GM21367 (cell line): ENCODE data around the gene PLK4.
"Not testable (repeated sequence)": the region's sequence is repeated elsewhere in the genome, so short reads cannot be mapped to it uniquely, and the experiment has no call there.

Source experiments
- ATAC-seq: cut with Tn5 transposase; IDR thresholded peaks from one replicate; pipeline ENCODE4 v1.9.1; 2021; ENCODE audit not compliant: unreplicated experiment

PLK4 gene

GRCh38 chr4:127905029-127905428 lies 24.3 kb downstream of the PLK4 start:
- ATAC-seq: no peak

- ATAC-seq: no peak
These were observed 35.8 kb downstream of the PLK4 start for GRCh38 chr4:127916512-127916911.

- no peak for ATAC-seq
These were observed 36.5 kb downstream of the PLK4 start for GRCh38 chr4:127917151-127917550.

- ATAC-seq: no peak
These were observed 39.8 kb downstream of the PLK4 start for GRCh38 chr4:127920521-127920920.

GRCh38 chr4:127922226-127922625 lies 41.5 kb downstream of the PLK4 start:
- no peak for ATAC-seq

GRCh38 chr4:127925720-127926119 lies 45.0 kb downstream of the PLK4 start:
- ATAC-seq: not testable (repeated sequence)

- ATAC-seq: no peak
These were observed 49.5 kb downstream of the PLK4 start for GRCh38 chr4:127930175-127930574.

GRCh38 chr4:127931836-127932235 lies 51.1 kb downstream of the PLK4 start:
- not testable (repeated sequence) for ATAC-seq

- no peak for ATAC-seq
These were observed 56.3 kb downstream of the PLK4 start for GRCh38 chr4:127936974-127937373.
